ENCODE results near the gene ZNF778. TPM values are rescaled to one million over a fixed set of nuclear protein-coding genes. Genes with fewer than 3 reads are reported as not detected.

The ZNF778 gene
- total RNA-seq, 4 donors from 2014 or later: 7.5 to 23.3 (median 11.9) TPM

DNA sequence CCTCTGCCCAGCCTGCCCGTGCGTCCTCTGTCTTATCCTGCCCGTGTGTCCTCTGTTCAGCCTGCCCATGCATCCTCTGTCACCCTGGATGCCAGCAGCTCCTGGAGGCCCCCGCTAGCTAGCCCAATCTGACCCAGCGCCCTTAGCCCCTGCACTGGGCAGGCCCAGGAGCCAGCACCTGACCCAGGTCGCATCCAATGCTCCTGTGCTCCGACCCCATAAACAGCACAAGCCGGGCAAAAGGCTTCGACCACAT lies 32.9 kb upstream of the ZNF778 start:
- TF ChIP-seq, protein P1, sequence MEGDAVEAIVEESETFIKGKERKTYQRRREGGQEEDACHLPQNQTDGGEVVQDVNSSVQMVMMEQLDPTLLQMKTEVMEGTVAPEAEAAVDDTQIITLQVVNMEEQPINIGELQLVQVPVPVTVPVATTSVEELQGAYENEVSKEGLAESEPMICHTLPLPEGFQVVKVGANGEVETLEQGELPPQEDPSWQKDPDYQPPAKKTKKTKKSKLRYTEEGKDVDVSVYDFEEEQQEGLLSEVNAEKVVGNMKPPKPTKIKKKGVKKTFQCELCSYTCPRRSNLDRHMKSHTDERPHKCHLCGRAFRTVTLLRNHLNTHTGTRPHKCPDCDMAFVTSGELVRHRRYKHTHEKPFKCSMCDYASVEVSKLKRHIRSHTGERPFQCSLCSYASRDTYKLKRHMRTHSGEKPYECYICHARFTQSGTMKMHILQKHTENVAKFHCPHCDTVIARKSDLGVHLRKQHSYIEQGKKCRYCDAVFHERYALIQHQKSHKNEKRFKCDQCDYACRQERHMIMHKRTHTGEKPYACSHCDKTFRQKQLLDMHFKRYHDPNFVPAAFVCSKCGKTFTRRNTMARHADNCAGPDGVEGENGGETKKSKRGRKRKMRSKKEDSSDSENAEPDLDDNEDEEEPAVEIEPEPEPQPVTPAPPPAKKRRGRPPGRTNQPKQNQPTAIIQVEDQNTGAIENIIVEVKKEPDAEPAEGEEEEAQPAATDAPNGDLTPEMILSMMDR (IDR thresholded peaks at IDR 0.05; ENCODE audit: low read depth): no peak

DNA sequence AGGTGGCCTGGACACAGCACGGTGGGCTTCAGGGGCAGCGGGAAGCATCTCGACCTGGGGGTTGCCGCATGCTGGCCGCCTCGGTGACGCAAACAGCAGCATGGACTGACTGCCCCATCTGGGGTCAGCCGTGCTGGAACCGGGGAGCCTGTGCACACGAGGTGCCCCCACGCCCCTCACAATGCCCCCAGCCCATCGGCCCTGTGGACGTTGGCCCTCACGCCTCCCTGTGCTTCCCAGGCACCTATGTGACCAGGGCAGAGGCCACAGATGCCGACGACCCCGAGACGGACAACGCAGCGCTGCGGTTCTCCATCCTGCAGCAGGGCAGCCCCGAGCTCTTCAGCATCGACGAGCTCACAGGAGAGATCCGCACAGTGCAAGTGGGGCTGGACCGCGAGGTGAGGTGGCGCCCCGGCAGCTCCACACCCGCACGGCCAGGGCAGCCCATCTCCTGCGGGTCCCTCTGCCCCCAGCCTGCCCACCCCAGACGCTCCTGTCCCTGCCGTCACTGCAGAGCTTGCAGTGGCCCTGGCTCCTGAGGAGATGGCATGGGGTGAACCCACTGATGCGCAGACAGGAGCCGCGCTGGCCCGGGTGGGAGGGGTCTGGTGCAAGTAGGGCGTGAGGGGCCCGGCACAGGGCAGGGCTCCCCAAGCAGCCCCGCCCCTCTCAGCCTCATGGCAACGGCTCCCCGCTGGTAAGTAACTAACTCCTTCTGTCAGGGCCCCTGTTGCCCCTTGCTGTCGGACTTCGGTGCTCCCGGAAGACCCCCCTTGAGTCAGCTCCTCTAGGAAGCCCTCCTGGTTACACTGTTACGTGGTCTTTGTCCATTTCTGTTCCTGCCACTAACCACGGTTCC lies 32.3 kb upstream of the ZNF778 start:
- TF ChIP-seq, protein P1 (IDR thresholded peaks at IDR 0.05; ENCODE audit: low read depth): no peak

DNA sequence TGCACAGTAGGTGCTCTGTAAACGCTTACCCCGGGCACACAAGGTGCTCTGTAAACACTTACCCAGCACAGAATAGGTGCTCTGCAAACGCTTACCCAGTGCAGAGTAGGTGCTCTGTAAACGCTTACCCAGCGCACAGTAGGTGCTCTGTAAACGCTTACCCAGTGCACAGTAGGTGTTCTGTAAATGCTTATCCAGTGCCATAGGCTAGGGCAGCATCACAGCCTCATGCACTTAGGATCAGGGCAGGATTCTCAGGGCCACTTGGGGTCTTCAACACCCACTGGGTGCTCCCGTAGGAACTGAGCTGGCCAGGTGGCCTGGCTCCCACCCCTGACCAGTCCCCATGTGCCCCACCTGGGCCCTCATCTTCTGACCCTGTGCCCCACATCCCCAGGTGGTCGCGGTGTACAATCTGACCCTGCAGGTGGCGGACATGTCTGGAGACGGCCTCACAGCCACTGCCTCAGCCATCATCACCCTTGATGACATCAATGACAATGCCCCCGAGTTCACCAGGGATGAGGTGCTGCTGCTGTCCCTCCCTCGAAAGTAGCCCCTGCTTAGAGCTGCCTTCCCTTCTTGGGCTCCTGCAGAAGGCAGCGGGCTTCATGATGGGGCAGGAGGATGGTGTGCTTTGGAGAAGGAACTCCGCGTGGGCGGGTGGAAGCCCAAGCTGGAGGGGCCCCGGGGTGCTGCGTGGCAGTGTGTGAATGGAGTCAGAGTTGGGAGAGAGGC lies 30.3 kb upstream of the ZNF778 start:
- TF ChIP-seq, protein P1 (IDR thresholded peaks at IDR 0.05; ENCODE audit: low read depth): no peak

DNA sequence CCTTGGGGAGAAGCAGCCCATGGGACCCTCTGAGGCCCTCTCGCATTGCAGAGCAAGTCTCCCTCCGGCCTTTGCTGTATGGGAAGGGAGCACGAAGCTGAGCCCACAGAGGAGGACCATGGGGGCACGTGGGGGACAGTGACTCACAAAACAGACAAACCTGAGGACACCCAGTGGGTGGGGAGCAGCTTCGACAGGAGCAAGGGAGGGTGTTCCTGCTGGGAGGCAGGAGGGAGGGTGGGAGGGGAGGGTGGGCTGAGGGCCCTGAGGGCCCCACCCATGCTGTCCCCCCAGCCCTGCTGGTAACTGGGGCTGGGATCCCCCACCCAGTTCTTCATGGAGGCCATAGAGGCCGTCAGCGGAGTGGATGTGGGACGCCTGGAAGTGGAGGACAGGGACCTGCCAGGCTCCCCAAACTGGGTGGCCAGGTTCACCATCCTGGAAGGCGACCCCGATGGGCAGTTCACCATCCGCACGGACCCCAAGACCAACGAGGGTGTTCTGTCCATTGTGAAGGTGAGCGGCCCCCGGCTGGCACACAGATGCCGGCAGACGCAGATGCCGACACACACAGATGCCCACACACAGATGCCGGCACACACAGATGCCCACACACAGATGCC lies 29.6 kb upstream of the ZNF778 start:
- TF ChIP-seq, protein P1 (IDR thresholded peaks at IDR 0.05; ENCODE audit: low read depth): no peak

GRCh38 chr16:89189358-89190025 lies 28.0 kb upstream of the ZNF778 start:
- TF ChIP-seq, protein P1 (IDR thresholded peaks at IDR 0.05; ENCODE audit: low read depth): no peak

- TF ChIP-seq, protein P1 (IDR thresholded peaks at IDR 0.05; ENCODE audit: low read depth): no peak
These were observed 27.1 kb upstream of the ZNF778 start for GRCh38 chr16:89190150-89190958.
